Endothelial cell (in vitro differentiated cells): ENCODE results near the gene SCO2. TPM values are rescaled to one million over a fixed set of nuclear protein-coding genes. Genes with fewer than 3 reads are reported as not detected.

ENCODE experiments used
- DNase-seq: peaks from one replicate; pipeline ENCODE4 v3.0.0; 2021; ENCODE audit warnings: low spot score
- H3K27ac Mint-ChIP-seq: one replicate; pipeline ENCODE4 v1.8.0; 2021; ENCODE audit warnings: mixed read lengths, inconsistent platforms; ENCODE audit not compliant: unreplicated experiment
- H3K27me3 Mint-ChIP-seq: one replicate; pipeline ENCODE4 v1.8.0; 2021; ENCODE audit warnings: mild to moderate bottlenecking, moderate library complexity, mixed read lengths, inconsistent platforms; ENCODE audit not compliant: unreplicated experiment
- H3K36me3 Mint-ChIP-seq: one replicate; pipeline ENCODE4 v1.8.0; 2021; ENCODE audit warnings: mild to moderate bottlenecking, low read depth, mixed read lengths, inconsistent platforms; ENCODE audit not compliant: unreplicated experiment
- H3K4me1 Mint-ChIP-seq: one replicate; pipeline ENCODE4 v1.8.0; 2021; ENCODE audit warnings: mild to moderate bottlenecking, mixed read lengths, inconsistent platforms; ENCODE audit not compliant: unreplicated experiment
- H3K4me3 Mint-ChIP-seq: one replicate; pipeline ENCODE4 v1.8.0; 2021; ENCODE audit warnings: mild to moderate bottlenecking, mixed read lengths, inconsistent platforms; ENCODE audit not compliant: unreplicated experiment
- H3K9me3 Mint-ChIP-seq: one replicate; pipeline ENCODE4 v1.8.0; 2021; ENCODE audit warnings: mixed read lengths, inconsistent platforms; ENCODE audit not compliant: unreplicated experiment
- CTCF ChIP-seq: fragments of 200-600 bp; sonication (generic); IDR thresholded peaks from one replicate; pipeline ENCODE4 v1.5.0; 2021; ENCODE audit warnings: antibody characterized with exemption; ENCODE audit not compliant: unreplicated experiment
- total RNA-seq: library from RNA; stranded (reverse); fragmentation: NEBNext Ultra II Directional; extraction: Animal tissue kit (Norgen Biotek cat#: 25700); gene quantifications from one replicate; pipeline ENCODE4 v1.2.1, GENCODE V29; 2021; ENCODE audit not compliant: unreplicated experiment

SCO2 gene
- total RNA-seq, 1 donor from 2014 or later = 1.1 TPM

GRCh38 chr22:50483106-50483505 is 42.3 kb downstream of the SCO2 start:
- Mint-ChIP-seq H3K36me3 (no peaks in the 10 kb centered on the region), H3K9me3 (no peaks in the 10 kb centered on the region), H3K27me3 (peaks cover 26% of the 10 kb centered on the region), H3K4me3 (no peak overlapping the region), H3K4me1 (no peaks in the 10 kb centered on the region), H3K27ac (no peak overlapping the region)
- DNase-seq = no peak
- no peak for TF ChIP-seq CTCF

GRCh38 chr22:50482107-50483074 is 43.0 kb downstream of the SCO2 start:
- Mint-ChIP-seq H3K27ac (no peak overlapping the region), H3K9me3 (no peaks in the 10 kb centered on the region), H3K4me1 (no peaks in the 10 kb centered on the region), H3K4me3 (no peak overlapping the region), H3K36me3 (no peaks in the 10 kb centered on the region), H3K27me3 (peaks cover 26% of the 10 kb centered on the region)
- DNase-seq = no peak
- no peak for TF ChIP-seq CTCF

- no peaks in the 10 kb centered on the region for H3K9me3 Mint-ChIP-seq
Observed at GRCh38 chr22:50481440-50482106, 43.8 kb downstream of the SCO2 start, which contains the start of gene ADM2. Gene ADM2, plus strand, starts transcription at chr22:50481543. Its CDS starts 305 bp downstream, at chr22:50481848.

GRCh38 chr22:50481045-50481439 is 44.4 kb downstream of the SCO2 start:
- Mint-ChIP-seq H3K9me3 (no peaks in the 10 kb centered on the region), H3K27me3 (peaks cover 32% of the 10 kb centered on the region), H3K4me3 (peak overlapping the region; percentile 25)

More at GRCh38 chr22:50481440-50482106, 43.8 kb downstream of the SCO2 start, which contains the start of gene ADM2:
- peak; percentile 36 for DNase-seq
- no peak for TF ChIP-seq CTCF
- H3K27me3 Mint-ChIP-seq = peaks cover 32% of the 10 kb centered on the region
- no peaks in the 10 kb centered on the region for H3K4me1 Mint-ChIP-seq
- no peaks in the 10 kb centered on the region for H3K36me3 Mint-ChIP-seq
- peak within 1 kb of the TSS; percentile 25 for H3K4me3 Mint-ChIP-seq
- no peak within 1 kb of the TSS for H3K27ac Mint-ChIP-seq

More at GRCh38 chr22:50481045-50481439, 44.4 kb downstream of the SCO2 start:
- Mint-ChIP-seq H3K4me1 (no peaks in the 10 kb centered on the region), H3K36me3 (no peaks in the 10 kb centered on the region), H3K27ac (no peak overlapping the region)
- TF ChIP-seq CTCF = no peak
- DNase-seq = no peak
